Measurements from ENCODE around the gene PHF12. TPM values are rescaled to one million over a fixed set of nuclear protein-coding genes. Genes with fewer than 3 reads are reported as not detected.
"Not testable (repeated sequence)": the region's sequence is repeated elsewhere in the genome, so short reads cannot be mapped to it uniquely, and the experiment has no call there.

Gene PHF12
- total RNA-seq, 1 experiment from 2014 or later, result 8.4 TPM

DNA sequence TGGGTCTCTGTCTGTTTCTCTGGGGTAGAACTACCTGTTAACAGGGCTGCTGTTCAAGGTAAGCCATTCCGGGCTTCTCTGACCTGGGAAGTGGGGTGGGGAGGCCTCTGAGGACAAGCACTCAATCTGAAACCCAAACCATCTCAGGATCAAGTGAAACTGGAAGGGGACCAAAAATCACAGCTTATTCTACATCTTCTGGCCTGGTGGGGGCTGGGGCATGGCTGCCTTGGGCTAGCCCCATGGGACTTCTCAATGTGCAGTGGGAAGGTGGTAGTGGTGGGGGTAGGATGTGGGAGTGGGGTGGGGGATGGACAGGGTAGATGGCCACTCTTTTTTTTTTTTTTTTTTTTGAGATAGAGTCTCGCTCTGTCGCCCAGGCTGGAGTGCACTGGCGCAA, 59.3 kb downstream of the PHF12 start:
- Histone ChIP-seq H3K4me3 (no peak overlapping the region), H3K9me3 (no peaks in the 10 kb centered on the region), H3K27me3 (no peaks in the 10 kb centered on the region), H3K36me3 (peaks cover 11% of the 10 kb centered on the region)
- DNase-seq, result no peak

DNA sequence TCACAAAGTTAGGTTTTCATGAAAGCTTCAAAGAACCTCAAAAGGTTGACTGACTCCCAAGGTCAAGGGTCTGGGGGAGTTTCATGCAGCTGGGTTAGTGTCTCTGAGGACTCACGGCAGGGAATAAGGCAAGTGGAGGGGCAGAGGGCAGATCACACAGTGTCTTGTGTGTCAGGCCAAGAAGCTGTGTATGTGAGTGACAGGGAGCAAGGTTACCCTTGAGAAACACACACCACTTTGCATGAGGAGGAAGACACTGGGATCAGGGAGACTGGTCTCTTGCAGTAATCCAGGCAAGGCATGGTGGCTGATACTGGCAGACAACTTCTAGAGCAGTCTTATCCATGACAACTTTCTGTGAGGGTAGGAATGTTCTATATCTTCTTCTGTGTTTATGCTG, 60.1 kb downstream of the PHF12 start:
- DNase-seq, result no peak
- Histone ChIP-seq H3K36me3 (peaks cover 11% of the 10 kb centered on the region), H3K9me3 (no peaks in the 10 kb centered on the region), H3K27me3 (no peaks in the 10 kb centered on the region), H3K4me3 (no peak overlapping the region)

DNA sequence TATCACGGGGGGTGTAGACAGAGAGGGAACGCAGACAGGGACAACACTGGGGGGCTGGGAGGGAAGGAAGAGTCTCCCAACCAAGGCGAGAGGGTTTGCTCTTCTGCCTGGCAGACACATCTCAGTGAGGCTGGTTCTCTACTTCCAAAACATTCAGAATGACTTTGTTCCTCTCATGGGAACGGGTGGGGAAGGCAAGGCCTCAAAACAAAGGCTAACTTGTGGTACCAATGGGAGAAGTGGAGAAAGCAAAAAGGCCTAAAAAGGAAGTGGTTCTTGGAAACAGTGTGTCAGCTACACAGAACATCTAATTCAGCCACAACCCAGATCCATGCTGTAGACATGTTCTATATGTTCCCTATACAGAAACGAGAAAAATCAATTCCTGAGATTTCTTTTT, 61.3 kb downstream of the PHF12 start:
- H3K36me3 ChIP-seq, result peaks cover 14% of the 10 kb centered on the region
- H3K9me3 ChIP-seq, result no peaks in the 10 kb centered on the region
- no peak for DNase-seq
- H3K27me3 ChIP-seq, result no peaks in the 10 kb centered on the region
- no peak overlapping the region for H3K4me3 ChIP-seq

DNA sequence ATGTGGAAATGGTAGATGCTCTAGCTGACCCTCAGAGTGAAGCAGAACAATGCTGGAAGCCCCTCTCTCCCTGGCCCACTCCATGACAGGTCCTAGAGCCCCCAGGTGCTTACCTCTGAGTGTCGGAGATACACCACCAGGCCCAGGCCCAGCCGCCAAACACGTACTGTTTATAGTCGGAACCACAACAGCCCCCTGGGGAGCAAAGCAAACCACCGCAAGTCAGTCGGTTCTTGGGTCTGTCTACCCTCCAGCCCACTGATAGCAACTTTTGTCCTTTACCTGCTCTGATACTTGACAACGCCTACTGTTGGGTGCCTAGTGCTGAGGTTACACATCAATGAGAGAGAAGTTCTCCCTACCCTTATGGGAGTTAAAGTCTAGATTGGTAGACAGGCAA, 62.5 kb downstream of the PHF12 start:
- no peaks in the 10 kb centered on the region for H3K27me3 ChIP-seq
- H3K36me3 ChIP-seq, result peaks cover 13% of the 10 kb centered on the region
- DNase-seq, result no peak
- no peaks in the 10 kb centered on the region for H3K9me3 ChIP-seq
- H3K4me3 ChIP-seq, result no peak overlapping the region

DNA sequence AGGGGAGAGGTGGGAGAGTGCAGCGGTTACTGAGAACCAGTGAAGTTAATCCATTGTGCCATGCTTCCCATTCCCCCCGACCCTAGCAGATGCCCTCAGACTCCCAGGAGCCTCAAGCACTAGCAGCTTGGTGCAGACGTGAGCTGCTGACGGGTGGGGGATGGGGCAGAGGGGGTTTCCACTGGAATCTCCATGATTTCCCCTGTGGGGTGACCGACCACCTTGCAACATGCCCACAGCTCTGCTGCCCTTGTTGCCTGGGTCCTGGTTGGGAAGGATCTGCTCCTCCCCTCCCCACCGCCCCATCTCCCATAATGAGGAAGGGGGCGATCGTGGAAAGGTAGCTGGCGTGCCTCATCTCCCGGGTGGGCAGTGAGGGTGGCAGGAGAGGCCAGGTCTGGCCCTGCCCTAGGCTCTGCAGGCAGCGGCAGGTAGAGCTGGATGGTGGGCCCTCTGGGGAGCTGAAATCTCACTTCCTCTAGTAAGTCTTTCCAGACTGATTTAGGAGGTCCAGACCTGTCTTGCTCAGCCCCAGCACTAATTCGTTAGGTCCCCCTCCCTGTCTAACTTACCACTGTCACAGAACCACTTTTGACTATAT, 63.3 kb downstream of the PHF12 start:
- H3K4me3 ChIP-seq, result no peak overlapping the region
- H3K36me3 ChIP-seq, result peaks cover 11% of the 10 kb centered on the region
- H3K9me3 ChIP-seq, result no peaks in the 10 kb centered on the region
- no peaks in the 10 kb centered on the region for H3K27me3 ChIP-seq
- no peak for DNase-seq

DNA sequence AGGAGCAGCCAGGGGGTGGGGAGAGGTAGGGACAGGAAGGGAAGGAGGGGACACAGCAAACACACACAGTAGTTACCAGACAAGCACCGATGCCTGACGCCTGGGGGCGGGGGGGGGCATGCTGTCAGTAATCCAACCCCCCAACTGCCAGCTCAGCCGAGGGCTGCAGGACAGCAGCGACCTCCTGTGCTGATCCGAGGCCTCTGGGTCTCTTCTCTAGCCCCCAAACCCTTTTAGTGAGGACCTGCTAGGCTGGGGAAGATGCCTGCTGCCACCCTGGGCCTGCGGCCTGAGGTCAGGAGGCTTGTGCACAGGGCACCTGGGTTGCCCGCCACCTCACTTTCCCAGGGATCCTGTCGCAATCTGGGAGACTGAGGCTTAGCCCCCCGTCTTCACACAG, 65.4 kb downstream of the PHF12 start:
- H3K9me3 ChIP-seq, result no peaks in the 10 kb centered on the region
- no peak for DNase-seq
- H3K27me3 ChIP-seq, result no peaks in the 10 kb centered on the region
- H3K36me3 ChIP-seq, result peaks cover 18% of the 10 kb centered on the region
- H3K4me3 ChIP-seq, result no peak overlapping the region

DNA sequence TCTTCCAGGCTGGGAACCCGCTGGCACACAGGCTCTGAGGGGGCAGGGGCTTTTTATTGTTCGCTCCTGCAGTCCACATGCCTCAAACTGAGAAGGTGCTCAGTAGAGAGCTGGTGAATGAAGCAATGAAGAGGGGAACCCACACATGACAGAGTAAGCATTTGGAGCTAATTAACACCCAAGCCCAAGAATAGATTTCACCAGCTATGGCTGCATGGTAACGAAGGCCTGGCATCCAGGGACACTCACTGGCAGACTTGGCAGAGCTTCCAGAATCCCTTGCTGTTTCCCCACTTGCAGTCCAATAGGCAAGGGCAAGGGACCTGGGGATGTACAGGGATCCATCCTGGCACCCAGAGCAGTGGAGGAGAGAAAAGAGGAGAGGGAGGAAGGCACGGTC, 66.0 kb downstream of the PHF12 start:
- Histone ChIP-seq H3K9me3 (no peaks in the 10 kb centered on the region), H3K36me3 (peaks cover 24% of the 10 kb centered on the region), H3K27me3 (no peaks in the 10 kb centered on the region), H3K4me3 (no peak overlapping the region)
- DNase-seq, result no peak

DNA sequence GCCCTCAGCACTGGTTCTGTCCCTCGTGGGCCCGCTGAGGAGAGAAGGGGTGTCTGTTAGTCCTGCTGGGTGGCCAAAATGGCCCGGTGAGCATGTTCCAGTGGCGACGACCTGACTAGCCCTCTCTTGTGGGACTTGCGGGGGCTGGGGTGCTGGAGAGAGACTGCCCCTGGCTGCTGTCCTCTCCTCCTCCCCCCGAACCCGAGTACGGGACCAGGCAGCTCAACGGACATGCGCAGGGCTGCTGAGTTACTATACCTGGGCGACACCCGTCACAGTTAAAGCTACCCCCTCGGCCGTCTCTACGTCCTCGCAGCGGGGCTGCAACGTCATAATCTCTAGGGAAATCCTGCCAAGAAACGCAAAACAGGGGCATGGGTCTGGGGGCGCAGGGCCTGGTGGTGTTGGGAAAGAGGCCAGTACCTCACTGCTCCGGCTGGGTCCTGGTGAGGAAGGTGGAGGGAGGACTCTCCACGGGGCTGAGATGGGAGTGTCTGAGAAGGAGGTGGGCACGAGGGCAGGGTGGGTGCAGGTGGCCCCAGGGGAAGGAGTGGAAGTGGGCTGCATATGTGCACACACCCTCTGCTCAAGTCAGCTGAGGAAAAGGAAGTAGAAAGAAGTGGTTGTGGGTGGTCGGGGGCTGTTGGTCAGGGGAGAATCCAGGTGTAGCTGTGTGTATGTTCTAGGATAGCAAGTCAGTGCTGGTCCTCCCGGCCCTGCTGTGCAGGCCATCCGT, 67.2 kb downstream of the PHF12 start:
- H3K4me3 ChIP-seq, result no peak overlapping the region
- no peaks in the 10 kb centered on the region for H3K27me3 ChIP-seq
- no peak for DNase-seq
- H3K9me3 ChIP-seq, result no peaks in the 10 kb centered on the region
- peaks cover 28% of the 10 kb centered on the region for H3K36me3 ChIP-seq

DNA sequence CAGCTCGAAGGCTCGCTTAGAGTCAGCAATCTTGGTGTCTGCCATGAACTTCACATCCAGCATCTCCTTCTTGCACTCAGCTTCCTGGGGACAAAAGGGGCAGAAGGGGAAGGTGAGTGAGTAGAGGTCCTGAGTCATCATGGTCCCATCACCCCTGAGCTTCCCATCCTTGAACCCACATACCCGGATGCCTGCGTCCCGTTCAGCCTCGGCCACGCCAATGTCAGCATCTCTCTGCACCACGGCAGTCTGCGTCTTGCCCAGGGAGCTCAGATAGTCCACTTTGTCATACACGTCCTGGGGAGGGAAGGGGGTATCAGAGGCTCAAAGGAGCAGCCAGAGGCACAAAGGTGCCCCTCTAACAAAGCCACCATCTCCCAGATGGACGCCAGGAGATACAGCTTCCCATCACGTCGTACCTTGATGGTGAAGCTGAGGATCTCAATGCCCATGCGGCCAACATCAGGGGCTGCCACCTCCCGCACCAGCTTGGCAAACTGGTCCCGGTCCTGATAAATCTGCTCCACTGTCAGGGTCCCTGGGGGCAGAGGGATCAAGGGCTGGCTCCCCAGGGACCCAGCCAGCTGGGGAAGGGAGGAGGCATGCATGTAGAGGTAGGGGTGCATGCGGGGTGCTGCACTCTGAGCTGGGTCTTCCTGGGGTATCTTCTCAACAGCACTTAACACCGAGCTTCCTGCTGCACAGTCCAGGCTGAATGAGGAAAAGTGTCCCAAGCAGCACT, 69.0 kb downstream of the PHF12 start:
- Histone ChIP-seq H3K27me3 (no peaks in the 10 kb centered on the region), H3K9me3 (no peaks in the 10 kb centered on the region), H3K4me3 (no peak overlapping the region), H3K36me3 (peaks cover 33% of the 10 kb centered on the region)
- no peak for DNase-seq

DNA sequence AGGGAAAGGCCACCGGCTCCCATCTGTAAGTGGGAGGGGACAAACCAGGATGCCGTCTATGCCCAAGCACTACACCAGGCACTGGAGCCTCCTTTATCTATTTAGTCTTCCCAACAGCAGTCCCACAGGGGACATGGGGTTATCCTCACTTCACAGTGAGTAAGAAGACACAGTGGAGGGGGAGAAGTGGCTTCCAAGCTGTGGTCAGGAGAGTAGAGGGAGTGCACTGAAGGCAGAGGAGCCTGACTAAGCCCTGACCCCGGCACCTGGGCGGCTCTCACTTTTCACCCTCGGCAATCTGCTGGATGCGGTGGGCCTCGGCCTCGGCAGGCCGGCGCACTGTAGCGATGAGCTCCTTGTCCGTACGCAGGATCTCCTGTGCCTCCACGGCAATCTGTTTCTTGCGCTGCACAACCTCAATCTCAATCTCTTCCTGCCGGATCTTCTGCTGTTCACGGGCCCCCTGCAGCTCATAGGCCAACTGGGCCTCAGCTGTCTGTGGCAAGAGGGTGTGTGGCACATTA, 69.7 kb downstream of the PHF12 start:
- Histone ChIP-seq H3K27me3 (no peaks in the 10 kb centered on the region), H3K9me3 (no peaks in the 10 kb centered on the region), H3K4me3 (no peak overlapping the region), H3K36me3 (peaks cover 33% of the 10 kb centered on the region)
- DNase-seq, result no peak

DNA sequence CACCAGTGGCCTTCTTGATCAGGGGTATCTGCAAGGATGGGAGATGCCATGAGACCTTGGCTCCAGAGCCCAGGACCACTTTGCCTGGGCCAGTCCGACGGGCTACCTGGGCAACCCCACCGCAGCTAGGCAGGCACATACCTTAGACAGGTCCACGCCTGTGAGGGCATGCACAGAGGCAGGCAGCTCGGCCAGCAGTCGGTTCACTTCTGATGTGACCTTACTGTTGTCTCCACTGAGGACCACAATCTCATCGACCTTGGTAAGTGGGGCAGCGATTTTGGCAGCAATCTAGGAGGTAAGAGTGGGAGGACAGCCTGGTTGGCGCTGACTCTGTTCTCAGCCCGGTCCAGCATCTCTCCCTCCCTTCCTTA, 70.8 kb downstream of the PHF12 start:
- H3K36me3 ChIP-seq, result peaks cover 33% of the 10 kb centered on the region
- H3K4me3 ChIP-seq, result no peak overlapping the region
- H3K27me3 ChIP-seq, result no peaks in the 10 kb centered on the region
- no peak for DNase-seq
- H3K9me3 ChIP-seq, result no peaks in the 10 kb centered on the region

DNA sequence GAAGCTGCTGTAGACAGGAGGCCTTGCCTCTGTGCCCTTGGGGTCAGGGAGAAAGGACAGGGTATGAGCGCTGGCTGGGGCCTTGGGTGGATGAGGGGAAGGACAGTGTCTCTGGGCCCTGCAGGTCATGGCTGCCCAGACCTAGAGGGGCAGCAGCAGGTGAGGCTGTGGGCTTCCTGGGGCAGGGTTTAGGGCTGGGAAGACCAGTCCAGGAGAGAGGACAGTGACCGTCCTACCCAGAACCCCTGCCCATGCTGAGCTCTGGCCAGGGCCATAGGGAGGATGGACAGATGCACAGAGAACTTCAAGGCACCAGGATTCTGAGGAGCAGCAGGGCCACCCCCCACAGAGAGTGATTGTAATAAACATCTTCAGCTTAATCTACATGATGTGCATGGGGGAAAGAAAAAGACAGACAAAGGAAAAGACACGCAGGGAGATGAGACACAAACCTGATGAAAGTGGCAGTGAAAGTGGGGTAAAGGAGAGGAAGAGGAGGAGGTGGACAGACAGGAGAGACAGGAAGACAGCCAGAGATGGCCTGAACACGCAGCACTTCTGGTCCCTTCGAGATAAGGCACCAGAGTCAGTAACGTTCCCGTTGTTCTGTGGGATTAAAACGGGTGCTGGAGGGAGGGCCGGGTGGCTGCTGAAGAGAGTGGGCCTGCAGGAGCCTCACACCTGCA, 71.3 kb downstream of the PHF12 start:
- Histone ChIP-seq H3K9me3 (no peaks in the 10 kb centered on the region), H3K4me3 (no peak overlapping the region), H3K27me3 (no peaks in the 10 kb centered on the region), H3K36me3 (peaks cover 31% of the 10 kb centered on the region)
- DNase-seq, result no peak

DNA sequence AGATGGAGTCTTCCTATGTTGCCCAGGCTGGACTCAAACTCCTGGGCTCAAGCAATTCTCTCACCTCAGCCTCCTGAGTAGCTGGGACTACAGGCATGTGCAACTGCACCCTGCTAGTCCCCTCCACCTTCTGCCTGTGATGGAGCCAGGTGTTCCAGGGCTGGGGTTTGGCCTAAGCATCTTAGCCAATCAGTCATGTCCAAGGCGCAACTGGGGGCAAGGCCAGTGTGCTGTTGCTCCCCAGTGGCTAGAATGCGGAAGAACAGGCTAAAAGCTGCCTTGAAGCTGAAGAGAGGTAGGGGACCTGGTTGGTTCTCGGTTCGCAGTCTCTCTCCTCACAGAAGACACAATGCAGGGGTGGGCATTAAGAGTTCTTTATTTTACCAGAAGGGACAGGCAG, 72.3 kb downstream of the PHF12 start:
- Histone ChIP-seq H3K27me3 (no peaks in the 10 kb centered on the region), H3K4me3 (no peak overlapping the region), H3K9me3 (no peaks in the 10 kb centered on the region), H3K36me3 (peaks cover 30% of the 10 kb centered on the region)
- DNase-seq, result peak; percentile 20

DNA sequence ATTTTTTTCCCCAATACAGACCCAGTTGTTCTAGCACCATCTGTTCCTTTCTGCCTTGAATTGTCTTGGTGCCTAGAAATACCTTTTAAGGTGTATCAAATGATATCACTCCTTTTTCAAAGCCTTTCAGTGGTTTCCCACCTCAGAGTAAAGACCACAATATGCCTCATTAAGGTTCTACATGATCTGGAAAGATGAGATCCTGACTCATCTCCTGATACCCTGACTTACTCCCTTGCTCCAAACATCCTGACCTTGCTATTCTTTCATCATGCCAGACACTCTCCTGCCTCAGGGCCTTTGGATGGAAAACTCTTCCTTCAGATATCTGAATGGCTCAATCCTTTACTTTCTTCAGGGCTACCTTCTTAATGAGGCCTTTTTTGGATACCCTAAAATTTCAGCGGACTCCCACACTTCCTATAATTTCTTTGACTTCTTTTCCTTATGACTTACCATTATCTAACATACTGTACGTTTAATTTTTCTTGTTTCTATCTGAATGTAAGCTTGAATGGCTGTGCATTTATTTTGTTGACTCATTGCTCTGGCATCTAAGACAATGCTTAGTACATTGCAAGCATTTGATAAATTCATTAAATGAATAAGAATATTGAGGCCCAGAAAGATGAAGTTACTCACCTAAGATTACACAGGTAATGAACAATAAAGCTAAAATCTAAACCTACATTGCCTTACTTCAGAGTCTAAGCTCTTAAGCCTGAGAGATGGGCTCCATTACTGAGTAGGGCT, 73.0 kb downstream of the PHF12 start:
- no peaks in the 10 kb centered on the region for H3K27me3 ChIP-seq
- no peaks in the 10 kb centered on the region for H3K9me3 ChIP-seq
- no peak for DNase-seq
- H3K4me3 ChIP-seq, result no peak overlapping the region
- peaks cover 30% of the 10 kb centered on the region for H3K36me3 ChIP-seq

DNA sequence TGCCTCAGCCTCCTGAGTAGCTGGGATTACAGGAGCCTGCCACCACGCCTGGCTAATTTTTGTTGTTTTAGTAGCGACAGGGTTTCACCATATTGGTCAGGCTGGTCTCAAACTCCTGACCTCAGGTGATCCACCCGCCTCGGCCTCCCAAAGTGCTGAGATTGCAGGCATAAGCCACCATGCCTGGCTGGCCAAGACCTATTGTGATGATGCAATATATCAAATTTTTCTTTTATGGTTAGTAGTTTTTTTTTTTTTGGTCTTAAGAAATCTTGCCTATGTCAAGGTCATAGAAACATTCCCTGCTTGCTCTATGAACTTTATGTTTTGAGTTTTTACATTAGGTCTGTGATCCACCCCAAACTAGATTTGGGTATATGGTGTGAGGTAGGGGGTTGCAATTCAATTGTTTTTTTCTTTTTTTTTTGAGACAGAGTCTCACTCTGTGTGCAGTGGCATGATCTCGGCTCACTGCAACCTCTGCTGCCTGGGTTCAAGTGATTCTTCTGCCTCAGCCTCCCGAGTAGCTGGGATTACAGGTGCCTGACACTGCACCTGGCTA, 74.1 kb downstream of the PHF12 start:
- peaks cover 26% of the 10 kb centered on the region for H3K36me3 ChIP-seq
- not testable (repeated sequence) for H3K4me3 ChIP-seq, H3K9me3 ChIP-seq, DNase-seq, H3K27me3 ChIP-seq

DNA sequence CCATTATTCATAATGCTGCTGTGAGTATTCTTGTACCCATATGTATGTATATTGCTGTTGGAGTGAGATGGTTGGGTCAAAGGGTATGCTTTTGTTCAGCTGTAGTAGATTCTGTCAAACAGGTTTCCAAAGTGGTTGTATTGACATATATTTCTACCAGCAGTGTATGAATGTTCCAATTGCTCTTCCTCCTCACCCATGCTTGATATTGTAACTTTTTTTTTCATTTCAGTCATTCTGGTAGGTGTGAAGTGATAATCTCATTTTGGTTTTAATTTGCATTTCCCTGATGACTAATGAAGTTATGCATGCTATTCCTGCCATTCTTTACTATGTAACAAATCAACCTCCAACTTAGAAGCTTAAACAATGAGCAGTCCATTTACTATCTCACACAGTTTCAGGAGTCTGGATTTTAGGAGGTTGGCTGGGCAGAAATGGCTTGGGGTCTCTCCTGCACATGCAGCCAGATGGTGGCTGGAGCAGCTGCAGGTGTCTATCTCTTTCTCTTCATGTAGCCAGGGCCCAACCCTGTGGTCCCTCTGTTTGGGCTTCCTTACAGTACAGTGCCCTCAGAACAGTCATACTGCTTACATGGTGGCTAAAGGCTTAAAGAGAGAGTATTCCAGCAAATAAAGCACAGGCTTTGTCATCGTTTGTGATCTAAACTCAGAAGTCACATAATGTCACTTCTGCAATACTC, 75.3 kb downstream of the PHF12 start:
- Histone ChIP-seq H3K4me3 (no peak overlapping the region), H3K36me3 (peaks cover 16% of the 10 kb centered on the region), H3K27me3 (no peaks in the 10 kb centered on the region), H3K9me3 (no peaks in the 10 kb centered on the region)
- no peak for DNase-seq
